Keratinocyte (primary cell): ENCODE data around the gene ISM1. TPM values are rescaled to one million over a fixed set of nuclear protein-coding genes. Genes with fewer than 3 reads are reported as not detected.

Experiments used
- DNase-seq: peaks from one replicate; pipeline ENCODE4 v3.0.0-alpha.2; 2011; ENCODE audit warnings: low read depth, missing footprints, low spot score
- FAIRE-seq: peaks from 2 replicates; lab custom pipeline; 2011; peaks lifted over from hg19 to GRCh38; lab: Jason Lieb, UNC
- H2AFZ ChIP-seq: 2 replicates; pipeline ENCODE4 v1.6.0; 2012; ENCODE audit warnings: low read length, control low read depth, inconsistent platforms; ENCODE audit not compliant: control insufficient read depth
- H3K27ac ChIP-seq: 2 replicates; pipeline ENCODE4 v1.5.1; 2011; ENCODE audit warnings: low read length; ENCODE audit not compliant: control insufficient read depth, insufficient read depth
- H3K27me3 ChIP-seq: 3 replicates; pipeline ENCODE4 v1.6.0; 2011; ENCODE audit warnings: low read length; ENCODE audit not compliant: control insufficient read depth, insufficient read depth; ENCODE audit errors: extremely low read depth
- H3K36me3 ChIP-seq, 2 experiments: 2 replicates in 1 of 2; 3 replicates in 1 of 2; pipeline ENCODE4 v1.5.1; 2011; ENCODE audit warnings: low read length in 2 of 2, mild to moderate bottlenecking in 1 of 2; ENCODE audit not compliant: control insufficient read depth in 2 of 2, insufficient read depth in 2 of 2; ENCODE audit errors: extremely low read depth in 1 of 2
- H3K4me1 ChIP-seq: 3 replicates; pipeline ENCODE4 v1.5.1; 2011; ENCODE audit warnings: low read length; ENCODE audit not compliant: control insufficient read depth, insufficient read depth; ENCODE audit errors: extremely low read depth
- H3K4me2 ChIP-seq: 3 replicates; pipeline ENCODE4 v1.6.0; 2011; ENCODE audit warnings: low read depth, low read length; ENCODE audit not compliant: control insufficient read depth, insufficient read depth; ENCODE audit errors: extremely low read depth
- H3K4me3 ChIP-seq, 3 experiments: fragments of 200-600 bp in 1 of 3; sonication (generic) in 1 of 3; 2 replicates in 2 of 3; 3 replicates in 1 of 3; pipeline ENCODE4 v1.5.1; 2011 to 2016; ENCODE audit warnings: low read length in 3 of 3, mild to moderate bottlenecking in 3 of 3, control low read depth in 2 of 3, inconsistent platforms in 1 of 3, low read depth in 1 of 3, mixed read lengths in 1 of 3, mixed run types in 1 of 3, moderate library complexity in 1 of 3; ENCODE audit not compliant: control insufficient read depth in 2 of 3, insufficient read depth in 2 of 3; ENCODE audit errors: extremely low read depth in 1 of 3
- H3K79me2 ChIP-seq: 2 replicates; pipeline ENCODE4 v1.6.0; 2012; ENCODE audit warnings: low read length; ENCODE audit not compliant: control insufficient read depth, insufficient read depth
- H3K9ac ChIP-seq: 3 replicates; pipeline ENCODE4 v1.6.0; 2011; ENCODE audit warnings: low read length; ENCODE audit not compliant: control insufficient read depth, insufficient read depth; ENCODE audit errors: extremely low read depth
- H3K9me1 ChIP-seq: 3 replicates; pipeline ENCODE4 v1.6.0; 2011; ENCODE audit warnings: low read length; ENCODE audit not compliant: control insufficient read depth, insufficient read depth; ENCODE audit errors: extremely low read depth
- H3K9me3 ChIP-seq: 2 replicates; pipeline ENCODE4 v1.5.1; 2012; ENCODE audit warnings: low read depth, low read length; ENCODE audit not compliant: control insufficient read depth
- H4K20me1 ChIP-seq: 3 replicates; pipeline ENCODE4 v1.6.0; 2011; ENCODE audit warnings: low read length; ENCODE audit not compliant: control insufficient read depth, insufficient read depth; ENCODE audit errors: extremely low read depth
- EZH2 ChIP-seq: IDR thresholded peaks from one replicate; pipeline ENCODE4 v1.6.1; 2012; ENCODE audit warnings: inconsistent platforms, mild to moderate bottlenecking, low read length, moderate library complexity
- dilution Hi-C: fragments of 300-500 bp; cut with MboI; formaldehyde crosslinking; loops from one replicate; pipeline ENCODE4 v1.7.0; 2020; ENCODE audit warnings: low sequenced_read_pairs; ENCODE audit not compliant: extremely low pct_ligation_motif_present
- polyA plus RNA-seq, 5 experiments: library from polyadenylated mRNA; depleted of rRNA in 3 of 5; stranded (reverse) in 3 of 5; stranded (forward) in 1 of 5; unstranded in 1 of 5; fragments of >200 nt; gene quantifications; 1 replicate in 1 of 5; 2 replicates in 3 of 5; 3 replicates in 1 of 5; pipeline versions ENCODE4 v1.2.1 to v1.2.3, GENCODE V29; 2011 to 2012; ENCODE audit warnings: missing spikeins in 2 of 5, low read depth in 1 of 5, low replicate concordance in 1 of 5
- TF ChIP-seq, protein P1 (sequence below), 3 experiments: IDR thresholded peaks in 1 of 3; conservative IDR thresholded peaks in 1 of 3; optimal IDR thresholded peaks in 1 of 3; 2 replicates in 2 of 3; 3 replicates in 1 of 3; pipeline versions ENCODE3 to v1.5.1; 2011; ENCODE audit warnings: low read length in 3 of 3, mild to moderate bottlenecking in 3 of 3, moderate library complexity in 2 of 3, control low read depth in 1 of 3, inconsistent platforms in 1 of 3; ENCODE audit not compliant: insufficient read depth in 2 of 3; ENCODE audit errors: extremely low read depth in 1 of 3

Gene ISM1
- polyA plus RNA-seq, 1 donor (not counting 4 experiments of a cell fraction or from before 2014, with no cell fraction given), result 3.3 TPM

DNA sequence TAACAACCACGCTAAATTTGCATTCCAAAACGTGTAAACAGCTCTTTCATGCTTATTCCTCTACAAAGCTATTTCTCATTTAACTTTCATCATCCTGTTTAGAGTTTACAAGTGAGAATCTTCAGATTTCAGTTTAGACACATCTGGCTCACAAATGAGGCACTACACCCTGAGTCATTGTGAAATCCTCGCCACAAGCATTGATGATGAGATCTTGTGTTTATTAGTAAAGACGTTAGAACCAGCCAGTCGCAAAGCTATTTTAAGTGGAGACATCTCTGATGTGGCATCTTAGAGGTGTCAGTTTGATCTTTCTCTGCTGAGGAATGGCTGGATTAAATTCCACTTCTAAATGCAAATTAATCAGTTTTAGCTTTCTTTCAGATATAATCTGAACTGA is 8.3 kb upstream of the ISM1 start:
- Histone ChIP-seq H3K9me3 (no peaks in the 10 kb centered on the region), H3K36me3 (no peaks in the 10 kb centered on the region), H3K27me3 (no peaks in the 10 kb centered on the region), H3K4me3 (no peak overlapping the region), H4K20me1 (no peaks in the 10 kb centered on the region), H3K9me1 (no peaks in the 10 kb centered on the region), H3K79me2 (no peaks in the 10 kb centered on the region), H2AFZ (no peak overlapping the region), H3K9ac (no peak overlapping the region), H3K27ac (no peak overlapping the region), H3K4me2 (no peak overlapping the region), H3K4me1 (no peaks in the 10 kb centered on the region)
- DNase-seq (no peak), FAIRE-seq (peak; percentile 46)
- no peak for TF ChIP-seq EZH2
- TF ChIP-seq, protein P1, sequence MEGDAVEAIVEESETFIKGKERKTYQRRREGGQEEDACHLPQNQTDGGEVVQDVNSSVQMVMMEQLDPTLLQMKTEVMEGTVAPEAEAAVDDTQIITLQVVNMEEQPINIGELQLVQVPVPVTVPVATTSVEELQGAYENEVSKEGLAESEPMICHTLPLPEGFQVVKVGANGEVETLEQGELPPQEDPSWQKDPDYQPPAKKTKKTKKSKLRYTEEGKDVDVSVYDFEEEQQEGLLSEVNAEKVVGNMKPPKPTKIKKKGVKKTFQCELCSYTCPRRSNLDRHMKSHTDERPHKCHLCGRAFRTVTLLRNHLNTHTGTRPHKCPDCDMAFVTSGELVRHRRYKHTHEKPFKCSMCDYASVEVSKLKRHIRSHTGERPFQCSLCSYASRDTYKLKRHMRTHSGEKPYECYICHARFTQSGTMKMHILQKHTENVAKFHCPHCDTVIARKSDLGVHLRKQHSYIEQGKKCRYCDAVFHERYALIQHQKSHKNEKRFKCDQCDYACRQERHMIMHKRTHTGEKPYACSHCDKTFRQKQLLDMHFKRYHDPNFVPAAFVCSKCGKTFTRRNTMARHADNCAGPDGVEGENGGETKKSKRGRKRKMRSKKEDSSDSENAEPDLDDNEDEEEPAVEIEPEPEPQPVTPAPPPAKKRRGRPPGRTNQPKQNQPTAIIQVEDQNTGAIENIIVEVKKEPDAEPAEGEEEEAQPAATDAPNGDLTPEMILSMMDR (optimal IDR thresholded peaks at IDR 0.05 in 1 of 3, IDR thresholded peaks at IDR 0.05 in 1 of 3, conservative IDR thresholded peaks at IDR 0.05 in 1 of 3; ENCODE audit: extremely low read depth in 1 of 3, insufficient read depth in 2 of 3, low read length in 3 of 3), result no peak
- dilution Hi-C loops, result no loop called here

DNA sequence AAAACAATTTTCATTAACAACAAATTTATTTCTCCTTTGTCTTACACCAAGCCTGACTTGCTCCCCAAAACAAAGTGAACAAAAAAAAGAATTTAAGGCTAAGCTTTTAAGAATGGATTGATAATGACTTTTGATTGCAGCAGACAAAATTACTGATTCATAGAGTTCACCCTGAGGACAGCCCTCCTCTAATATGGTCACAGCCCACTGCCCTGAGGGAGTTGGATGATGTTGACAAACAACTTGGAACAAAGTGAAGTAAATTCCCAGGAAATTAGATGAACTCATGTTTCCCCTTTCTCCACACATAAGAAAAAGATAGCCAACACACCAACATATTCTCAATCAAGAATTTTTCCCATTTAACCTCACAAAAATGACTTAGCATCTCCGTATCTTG is 7.7 kb upstream of the ISM1 start:
- H3K9me1 ChIP-seq, result no peaks in the 10 kb centered on the region
- no peak overlapping the region for H3K9ac ChIP-seq
- H3K4me1 ChIP-seq, result no peaks in the 10 kb centered on the region
- no peaks in the 10 kb centered on the region for H3K9me3 ChIP-seq
- no peak overlapping the region for H3K27ac ChIP-seq
- no peak overlapping the region for H2AFZ ChIP-seq
- dilution Hi-C loops, result no loop called here
- H3K27me3 ChIP-seq, result no peaks in the 10 kb centered on the region
- H3K4me2 ChIP-seq, result no peak overlapping the region
- no peak for DNase-seq
- H3K36me3 ChIP-seq, result no peaks in the 10 kb centered on the region
- TF ChIP-seq EZH2, result no peak
- TF ChIP-seq, protein P1 (optimal IDR thresholded peaks at IDR 0.05 in 1 of 3, IDR thresholded peaks at IDR 0.05 in 1 of 3, conservative IDR thresholded peaks at IDR 0.05 in 1 of 3; ENCODE audit: extremely low read depth in 1 of 3, insufficient read depth in 2 of 3, low read length in 3 of 3), result no peak
- no peaks in the 10 kb centered on the region for H3K79me2 ChIP-seq
- no peak overlapping the region for H3K4me3 ChIP-seq
- no peaks in the 10 kb centered on the region for H4K20me1 ChIP-seq
- FAIRE-seq, result no peak
